Stimulated activated naive CD4-positive, alpha-beta T cell treated with Interleukin-2 at 50 U/mL for 16 hours (primary cell): ENCODE results near the gene DENND2C.

ENCODE experiments used
- DNase-seq: peaks from one replicate; lab custom pipeline; 2025; lab: John Stamatoyannopoulos, UW

The DENND2C gene, protein sequence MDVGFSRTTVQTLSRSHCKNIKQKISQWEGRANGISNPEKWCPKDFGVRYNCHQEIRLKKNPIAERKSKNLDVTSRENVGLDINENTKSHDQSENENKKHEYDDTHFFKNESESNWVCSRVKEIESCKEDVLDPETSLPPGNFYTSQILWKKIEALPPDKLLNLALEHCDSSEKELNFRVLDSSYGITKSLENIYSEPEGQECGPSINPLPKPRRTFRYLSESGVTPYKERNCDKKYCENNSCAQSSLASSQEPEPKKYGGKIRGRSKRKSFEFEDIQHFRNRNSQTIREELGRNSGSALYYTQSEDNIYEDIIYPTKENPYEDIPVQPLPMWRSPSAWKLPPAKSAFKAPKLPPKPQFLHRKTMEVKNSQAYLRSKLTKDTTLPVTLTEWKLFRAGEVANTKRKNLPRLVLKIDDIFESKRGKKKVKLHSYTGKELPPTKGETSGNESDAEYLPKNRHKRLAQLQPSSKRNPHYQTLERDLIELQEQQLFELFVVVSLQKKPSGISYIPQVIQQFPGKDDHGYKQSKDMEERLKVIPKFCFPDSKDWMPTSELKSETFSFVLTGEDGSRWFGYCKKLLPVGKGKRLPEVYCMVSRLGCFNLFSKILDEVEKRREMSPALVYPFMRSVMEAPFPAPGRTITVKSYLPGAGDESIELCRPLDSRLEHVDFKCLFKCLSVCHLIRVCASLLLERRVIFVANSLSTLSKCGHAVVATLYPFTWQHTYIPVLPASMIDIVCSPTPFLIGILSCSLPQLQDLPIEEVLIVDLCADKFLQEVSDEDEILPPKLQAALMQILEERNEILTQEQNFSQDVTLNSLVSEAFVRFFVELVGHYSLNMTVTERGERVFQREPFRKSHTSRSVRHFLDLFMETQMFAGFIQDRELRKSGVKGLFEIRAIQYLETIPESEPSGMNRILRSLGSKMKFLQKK

DNA sequence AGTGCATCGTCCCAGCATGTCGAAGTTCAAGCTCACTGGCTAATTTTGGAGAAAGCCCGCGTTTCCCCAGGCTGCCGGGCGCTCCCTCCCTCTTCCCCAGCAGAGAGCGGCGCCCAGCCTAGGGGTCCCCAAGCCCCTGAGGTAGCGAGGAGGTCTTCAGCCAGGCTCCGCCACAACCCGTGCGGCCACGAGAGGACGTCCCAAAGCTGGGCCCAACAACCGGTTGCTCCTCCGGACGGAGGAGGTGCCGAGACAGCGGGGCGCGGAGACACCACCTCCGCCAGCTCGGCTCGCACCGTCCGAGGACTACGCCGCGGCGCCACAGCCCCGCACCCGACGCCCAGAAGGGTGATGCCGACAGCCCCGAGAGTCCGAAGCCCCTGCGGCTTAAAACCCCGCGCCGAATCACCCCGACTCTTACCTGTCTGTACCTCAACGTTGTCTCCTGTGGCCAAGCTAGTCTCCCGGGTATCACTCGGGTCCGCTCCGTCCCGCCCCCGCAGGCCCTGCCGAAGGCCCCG, at the start of gene DENND2C:
Gene DENND2C, minus strand, starts transcription at position 488 of the 521 bp plus-strand sequence. CDS start 44,065 bp downstream, outside the sequence.
- no peak for DNase-seq

DNA sequence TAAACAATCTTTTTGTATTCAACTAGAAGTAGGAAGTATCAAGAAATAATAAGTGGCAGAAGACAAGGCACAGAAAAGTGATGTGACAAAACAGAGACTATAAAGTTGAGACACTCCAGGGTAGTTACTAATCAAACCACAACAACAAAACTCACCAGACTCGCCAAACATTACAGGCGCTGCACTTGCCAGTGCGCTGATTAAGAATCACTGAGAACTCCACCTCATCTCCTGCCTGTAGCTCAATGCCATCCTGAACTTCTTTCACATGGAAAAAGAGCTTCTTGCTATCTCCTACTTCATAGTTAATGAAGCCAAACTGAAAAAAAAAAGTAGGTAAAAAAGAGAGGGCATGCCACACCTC, 49.6 kb upstream of the DENND2C start:
- no peak for DNase-seq

DNA sequence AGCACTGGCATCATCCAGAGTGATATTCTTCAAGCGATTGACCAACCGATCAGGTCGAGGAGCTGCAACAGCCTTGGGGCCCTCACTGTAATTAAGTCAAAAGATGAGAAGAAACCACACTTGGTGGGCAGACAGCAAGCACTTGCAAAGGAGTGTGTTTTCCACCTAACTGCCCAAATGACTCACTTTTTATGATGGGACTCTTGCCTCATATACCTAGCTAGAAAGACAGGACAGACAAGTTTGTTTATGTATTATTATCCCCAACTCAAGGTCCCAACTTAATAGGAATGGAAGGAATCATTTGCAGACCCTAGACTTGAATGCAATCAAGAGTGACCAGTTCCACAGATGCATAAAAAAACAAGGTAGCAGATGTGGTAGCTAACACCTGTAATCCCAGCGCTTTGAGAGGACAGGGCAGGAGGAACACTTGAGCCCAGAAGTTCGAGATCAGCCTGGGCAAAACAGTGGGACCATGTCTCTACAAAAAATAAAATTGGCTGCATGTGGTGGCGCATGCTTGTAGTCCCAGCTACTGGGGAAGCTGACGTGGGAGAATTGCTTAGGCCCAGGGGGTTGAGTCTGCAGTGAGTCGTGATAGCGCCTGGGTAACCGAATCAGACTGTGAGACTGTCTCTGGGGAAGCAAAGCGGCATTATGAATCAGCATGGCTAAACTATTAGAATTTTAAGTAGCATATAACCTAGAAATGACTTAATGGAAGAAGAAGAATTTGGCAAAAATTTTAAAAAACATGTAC, 49.0 kb upstream of the DENND2C start:
- no peak for DNase-seq

DNA sequence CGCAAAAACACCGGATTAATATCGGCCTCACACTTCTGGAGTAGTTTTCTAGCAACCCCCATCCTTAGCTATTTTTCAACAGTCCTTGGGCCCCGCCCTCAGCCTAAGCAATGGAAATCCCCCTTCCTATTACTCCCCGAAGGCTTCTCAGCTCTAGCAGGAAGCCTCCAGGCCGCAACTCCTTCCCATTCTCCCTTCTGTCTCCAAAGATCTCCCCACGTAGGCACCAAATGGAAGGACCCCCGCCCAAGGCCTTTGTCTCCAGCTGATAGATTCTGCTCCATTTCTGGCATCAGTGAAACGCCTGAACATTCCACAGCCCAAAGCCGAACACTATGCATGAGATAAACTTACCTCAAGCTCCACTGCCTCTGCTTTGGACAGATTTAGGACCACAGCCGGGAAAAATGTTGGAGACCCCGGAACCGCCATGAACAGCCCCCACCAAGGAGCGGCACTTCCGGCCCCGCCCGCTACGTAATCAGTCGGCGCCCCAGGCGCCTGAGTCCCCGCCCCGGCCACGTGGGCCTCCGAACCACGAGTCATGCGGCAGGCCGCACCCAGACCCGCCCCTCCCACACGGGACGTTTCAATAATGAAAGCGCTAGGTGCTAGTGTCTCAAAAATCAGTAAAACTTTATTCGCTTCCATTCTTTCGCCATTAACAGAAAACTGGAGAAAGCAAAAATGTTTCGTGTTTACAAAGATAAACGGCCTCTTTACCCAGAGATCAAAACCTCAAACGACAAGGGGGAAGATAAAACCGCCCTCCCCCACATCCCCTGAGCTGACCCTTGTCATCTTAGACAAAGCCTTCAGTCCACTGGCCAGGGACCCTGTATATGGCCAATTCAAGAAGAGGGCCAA, 46.7 kb upstream of the DENND2C start, which contains the start of gene NRAS:
Gene NRAS, minus strand, starts transcription at position 468 of the 867 bp plus-strand sequence. CDS start 611 bp downstream, outside the sequence.
- peak; percentile 95 for DNase-seq

DNA sequence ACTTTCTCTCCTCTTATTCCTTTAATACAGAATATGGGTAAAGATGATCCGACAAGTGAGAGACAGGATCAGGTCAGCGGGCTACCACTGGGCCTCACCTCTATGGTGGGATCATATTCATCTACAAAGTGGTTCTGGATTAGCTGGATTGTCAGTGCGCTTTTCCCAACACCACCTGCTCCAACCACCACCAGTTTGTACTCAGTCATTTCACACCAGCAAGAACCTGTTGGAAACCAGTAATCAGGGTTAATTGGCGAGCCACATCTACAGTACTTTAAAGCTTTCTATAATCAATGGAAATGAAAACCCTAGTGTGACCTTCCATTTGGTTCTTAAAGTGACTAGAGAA, 46.1 kb upstream of the DENND2C start:
- no peak for DNase-seq

DNA sequence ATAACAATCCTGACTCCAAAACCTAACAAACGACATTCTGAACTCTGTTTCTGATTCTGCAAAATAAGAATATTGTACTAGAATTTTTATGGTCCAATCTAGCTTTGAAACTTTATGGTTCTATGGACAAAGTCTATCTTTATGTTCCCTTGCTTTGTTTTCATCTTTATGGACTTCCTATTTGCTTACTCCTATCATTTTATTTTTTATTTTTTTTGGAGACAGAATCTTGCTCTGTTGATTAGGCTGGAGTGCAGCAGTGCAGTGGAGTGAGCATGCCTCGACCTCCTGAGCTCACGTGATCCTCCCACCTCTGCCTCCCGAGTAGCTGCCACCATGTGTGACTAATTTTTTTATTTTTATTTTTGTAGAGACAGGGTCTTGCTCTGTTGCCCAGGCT, 43.1 kb upstream of the DENND2C start:
- DNase-seq, result no peak

DNA sequence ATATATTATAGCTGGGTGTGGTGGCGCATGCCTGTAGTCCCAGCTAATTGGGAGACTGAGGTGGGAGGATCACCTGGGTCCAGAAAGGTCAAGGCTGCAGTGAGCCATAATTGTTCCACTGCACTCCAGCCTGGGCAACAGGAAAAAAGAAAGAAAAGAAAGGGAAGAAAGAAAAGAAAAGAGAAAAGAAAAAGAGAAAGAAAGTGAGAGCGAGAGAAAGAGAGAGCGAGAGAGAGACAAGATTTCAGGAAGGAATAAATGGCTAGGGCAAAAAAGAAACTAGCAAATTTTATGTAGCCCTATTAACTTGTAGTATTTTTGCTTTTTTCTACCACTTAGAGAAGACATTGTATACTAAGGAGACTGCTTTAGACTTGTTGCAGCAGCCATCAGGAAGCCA, 40.5 kb upstream of the DENND2C start:
- DNase-seq, result no peak

DNA sequence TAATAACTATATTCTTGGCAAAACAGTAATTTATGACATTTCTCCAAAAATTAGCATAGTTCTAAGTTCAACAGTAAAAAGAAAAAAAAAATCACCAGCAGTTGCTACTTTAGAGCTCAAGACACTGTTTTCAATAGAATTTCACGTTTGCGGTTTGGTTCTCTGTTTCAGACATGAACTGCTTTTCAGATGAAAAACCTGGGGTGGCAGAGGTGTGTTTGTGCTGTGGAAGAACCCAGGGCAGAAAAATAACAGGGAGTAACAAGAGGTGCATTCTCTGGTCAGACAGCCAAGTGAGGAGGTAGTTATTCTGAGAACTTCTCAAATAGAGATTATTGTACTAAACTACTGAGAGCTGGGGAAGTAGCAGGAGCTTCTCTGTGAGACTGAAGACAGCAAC, 37.8 kb upstream of the DENND2C start:
- DNase-seq, result no peak

DNA sequence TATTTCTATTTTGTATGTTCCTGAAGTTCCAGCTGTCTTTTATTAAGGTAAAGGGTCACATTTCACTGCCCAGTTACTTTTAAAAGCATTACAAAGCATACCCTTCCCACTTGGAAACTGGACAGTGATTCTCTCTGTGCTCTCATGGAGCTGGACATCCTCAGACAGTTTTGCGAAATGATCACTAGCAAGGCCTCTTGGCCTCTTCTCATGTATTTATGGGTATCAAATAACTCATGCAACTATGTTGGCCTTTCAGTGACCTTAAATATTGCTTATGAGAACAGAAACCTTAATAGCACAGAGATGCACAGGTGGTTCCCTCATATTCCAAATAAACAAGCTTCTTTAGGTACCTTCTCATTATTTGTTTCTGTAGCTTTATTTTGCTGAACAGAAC, 33.4 kb upstream of the DENND2C start:
- no peak for DNase-seq

DNA sequence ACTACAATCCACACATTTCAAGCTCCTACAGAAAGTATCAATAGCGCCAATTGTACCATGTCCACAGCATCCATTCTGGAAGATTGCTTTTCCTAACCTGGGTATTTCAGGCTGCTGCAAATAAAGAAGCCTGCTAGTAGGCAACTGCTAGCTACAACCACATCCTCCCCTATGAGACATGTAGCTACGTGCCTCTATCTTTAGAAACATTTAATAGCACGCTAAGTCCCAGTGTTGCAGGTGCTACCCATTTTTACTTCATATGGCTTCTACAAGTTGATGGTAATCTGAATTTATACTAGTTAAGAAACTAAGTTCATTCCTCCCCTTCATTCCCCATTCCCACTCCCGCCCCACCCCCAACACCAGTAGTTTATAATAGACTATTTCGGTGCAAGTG, 32.9 kb upstream of the DENND2C start:
- no peak for DNase-seq

DNA sequence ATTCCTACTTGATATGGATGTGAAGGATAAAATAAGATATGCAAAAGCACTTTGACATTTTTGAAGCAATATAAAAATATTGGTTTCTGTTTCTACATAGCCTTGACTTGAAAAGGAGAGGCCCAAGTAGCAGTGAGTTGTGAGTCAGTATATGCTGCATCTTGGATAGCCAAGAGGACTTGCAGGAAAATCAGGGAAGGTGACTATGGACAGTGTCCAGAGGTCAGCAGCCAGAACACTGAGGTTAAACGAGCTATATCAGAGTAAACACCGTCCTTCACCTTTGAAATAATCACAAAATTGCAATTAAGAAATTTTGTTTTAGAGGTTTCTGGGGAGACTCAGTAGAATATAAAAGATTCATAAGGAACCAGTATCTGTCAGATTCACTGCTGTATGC, 32.1 kb upstream of the DENND2C start:
- DNase-seq, result no peak

DNA sequence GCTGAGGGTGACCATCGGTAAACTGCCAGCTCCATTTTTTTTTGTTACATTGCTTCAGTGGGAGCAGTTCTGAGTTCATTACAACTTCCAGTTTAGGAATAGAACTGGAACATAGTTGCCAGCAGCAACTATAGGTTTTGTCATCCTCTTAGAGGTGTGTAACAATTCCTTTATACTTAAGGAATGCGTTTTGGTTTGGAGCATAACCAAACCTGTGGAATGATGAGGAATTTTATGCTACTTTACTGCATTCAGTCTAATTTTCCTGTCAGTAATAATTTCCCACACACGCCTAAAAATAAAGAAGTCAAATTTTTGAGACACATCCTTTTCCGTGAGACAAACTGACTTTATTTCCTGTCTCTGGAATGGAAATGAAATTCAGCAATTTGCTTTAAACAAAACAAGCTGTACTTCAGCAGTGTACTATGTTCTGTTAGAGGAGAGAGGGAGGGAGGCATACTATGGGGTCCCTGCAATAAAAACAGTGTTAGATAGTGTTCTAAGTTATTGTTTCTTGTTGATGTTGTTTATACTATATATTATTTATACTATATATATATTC, 30.3 kb upstream of the DENND2C start:
- no peak for DNase-seq

DNA sequence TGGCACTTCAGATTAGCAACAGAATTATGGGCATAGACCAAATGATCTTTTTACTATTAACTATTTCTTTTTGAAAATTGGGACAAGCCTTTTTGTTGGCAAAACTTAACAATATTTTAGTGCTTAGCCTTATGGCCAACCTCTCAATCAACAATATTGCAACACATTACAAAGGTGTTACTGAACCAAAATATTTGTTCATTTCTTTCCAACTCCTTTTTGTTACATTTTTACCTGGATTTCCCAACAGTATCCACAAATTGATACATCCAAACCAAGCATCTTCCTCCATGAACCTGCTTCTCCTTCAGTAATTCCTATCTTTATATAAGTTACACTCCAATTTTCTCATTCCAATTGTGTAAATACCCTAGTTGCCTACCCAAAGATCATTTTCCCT, 27.0 kb upstream of the DENND2C start:
- DNase-seq, result no peak

DNA sequence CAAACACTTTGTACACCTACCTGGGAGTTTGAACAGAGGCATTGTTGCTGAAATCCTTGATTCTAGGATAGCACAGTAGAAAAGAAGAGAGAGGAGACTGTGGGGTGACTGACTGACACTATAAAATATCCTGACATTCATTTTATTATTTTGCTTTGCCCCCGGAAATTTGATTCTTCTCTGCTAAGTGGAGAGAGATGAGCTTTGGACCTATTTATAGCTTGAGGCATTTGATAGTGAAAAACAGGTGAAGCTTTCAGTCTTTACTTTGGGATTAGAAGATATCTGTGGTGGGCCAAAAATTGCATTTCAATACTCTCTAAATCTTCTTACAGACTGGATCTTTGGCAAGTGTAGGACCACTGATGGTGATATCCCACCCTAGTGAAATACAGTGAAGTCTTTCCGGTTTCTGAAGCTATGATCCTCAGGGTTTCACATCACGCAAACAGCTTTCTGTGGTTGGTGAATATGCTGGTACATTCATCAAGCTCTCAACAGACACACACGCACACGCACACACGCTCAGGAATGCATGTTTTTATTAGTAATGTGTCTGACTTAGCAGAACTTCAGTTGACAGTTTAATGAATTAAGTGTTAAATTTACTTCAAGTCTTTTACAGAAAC, 25.7 kb upstream of the DENND2C start, which contains the start of gene AMPD1:
Gene AMPD1, minus strand, starts transcription at position 117 of the 629 bp plus-strand sequence. Its CDS starts 75 bp downstream, at position 42.
- no peak for DNase-seq

DNA sequence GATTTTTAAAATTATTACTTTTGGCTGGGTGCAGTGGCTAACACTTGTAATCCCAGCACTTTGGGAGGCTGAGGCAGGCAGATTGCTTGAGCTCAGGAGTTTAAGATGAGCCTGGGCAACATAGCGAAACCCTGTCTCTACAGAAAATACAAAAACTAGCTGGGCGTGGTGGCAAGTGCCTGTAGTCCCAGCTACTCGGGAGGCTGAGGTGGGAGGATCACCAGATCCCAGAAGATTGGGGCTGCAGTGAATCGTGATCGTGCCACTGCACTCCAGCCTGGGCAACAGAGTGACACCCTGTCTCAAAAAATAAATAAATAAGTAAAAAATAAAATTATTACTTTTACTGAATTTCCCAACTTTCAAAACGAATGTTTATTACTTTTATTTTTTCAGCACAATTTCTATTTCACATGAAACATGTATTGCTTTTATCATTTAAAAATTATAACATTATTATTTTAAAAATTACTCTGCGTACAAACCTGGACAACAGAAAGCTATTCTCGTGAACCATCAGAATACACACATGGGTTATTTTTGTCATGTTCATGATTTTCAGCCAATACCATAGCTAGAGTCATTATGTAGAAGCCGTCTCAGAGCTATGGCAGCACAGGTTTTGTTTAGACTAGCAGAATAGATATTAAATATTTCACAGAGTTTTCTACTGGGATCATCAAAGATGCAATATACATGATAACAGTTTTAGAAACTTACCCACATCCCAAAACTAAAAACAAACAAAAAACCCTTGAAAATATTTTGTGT, 24.9 kb upstream of the DENND2C start:
- no peak for DNase-seq

DNA sequence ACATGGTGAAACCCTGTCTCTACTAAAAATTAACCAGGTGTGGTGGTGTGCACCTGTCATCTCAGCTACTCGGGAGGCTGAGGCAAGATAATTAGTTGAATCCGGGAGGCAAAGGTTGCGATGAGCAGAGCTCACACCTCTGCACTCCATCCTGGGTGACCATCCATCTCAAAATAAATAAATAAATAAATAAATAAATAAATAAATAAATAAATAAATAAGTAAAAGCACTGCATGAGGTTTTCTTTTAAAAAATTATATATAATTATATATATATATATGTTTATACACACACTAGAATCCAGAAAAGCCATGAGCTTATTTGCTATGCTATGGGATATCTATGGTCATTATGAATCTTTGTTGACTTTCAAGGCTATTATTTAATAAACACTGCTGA, 23.1 kb upstream of the DENND2C start:
- no peak for DNase-seq

DNA sequence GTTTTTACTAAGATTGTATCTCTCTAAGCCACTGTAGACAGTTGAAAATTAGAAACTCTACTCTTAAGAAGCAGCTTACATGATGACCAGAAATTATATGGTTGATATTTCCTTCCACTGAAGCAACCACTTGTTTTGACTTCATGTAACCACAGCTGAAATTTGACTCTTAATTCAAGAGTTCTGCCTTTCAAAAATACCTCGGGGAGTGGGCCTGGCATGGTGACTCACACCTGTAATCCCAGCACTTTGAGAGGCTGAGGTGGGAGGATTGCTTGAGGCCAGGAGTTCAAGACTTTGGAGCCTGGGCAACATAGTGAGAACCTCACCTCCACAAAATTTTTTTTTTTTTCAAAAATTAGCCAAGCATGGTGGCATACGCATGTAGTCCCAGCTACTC, 21.2 kb upstream of the DENND2C start:
- DNase-seq, result no peak

DNA sequence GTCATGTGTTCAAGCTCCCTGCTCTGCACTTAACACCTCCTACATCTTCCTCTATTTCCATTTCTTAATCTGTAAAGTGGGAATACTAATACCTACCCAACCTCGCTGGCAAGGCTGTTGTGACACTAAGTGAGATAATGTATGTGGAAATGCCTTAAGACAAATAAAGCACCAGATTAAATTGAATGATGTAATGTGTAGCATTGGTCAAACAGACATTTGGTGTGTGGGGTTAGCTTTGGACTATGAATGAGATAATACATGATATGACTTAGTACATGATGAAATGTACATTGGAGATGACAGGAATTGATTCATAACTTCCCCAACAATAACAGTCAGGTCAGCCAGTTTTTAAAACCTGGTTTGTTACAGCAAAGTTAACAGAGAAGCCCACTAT, 20.3 kb upstream of the DENND2C start:
- DNase-seq, result no peak

DNA sequence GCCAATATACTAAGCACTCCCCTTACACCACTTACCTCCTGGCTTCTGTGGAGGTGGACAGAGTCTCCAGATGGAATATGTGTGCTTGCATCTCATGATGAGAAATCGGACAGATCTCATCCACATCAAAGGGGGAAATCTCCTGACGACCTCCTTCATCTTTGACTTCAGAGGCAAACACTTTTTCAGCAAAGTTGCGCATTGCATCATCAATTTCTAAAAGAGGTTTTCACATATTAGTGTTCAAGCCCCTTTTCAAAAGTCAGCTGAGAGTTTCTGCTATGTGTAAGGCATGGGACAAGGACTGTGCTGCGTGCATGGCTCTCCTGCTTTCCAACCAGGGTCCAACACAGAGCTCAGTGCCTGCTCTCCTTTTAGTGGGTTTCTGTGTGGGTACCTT, 18.7 kb upstream of the DENND2C start:
- DNase-seq, result no peak
